Measurements from ENCODE around the gene TMEM51.

Gene TMEM51

GRCh38 chr1:15155191-15155590 is 1.6 kb downstream of the TMEM51 start:
- peak overlapping the region; percentile 75 for H3K4me3 ChIP-seq (ENCODE audit: low read depth, low read length)
- TF ChIP-seq CTCF (IDR thresholded peaks at IDR 0.05; ENCODE audit: low read depth, low read length) = no peak

- no peak for TF ChIP-seq CTCF (IDR thresholded peaks at IDR 0.05; ENCODE audit: low read depth, low read length)
- H3K4me3 ChIP-seq (ENCODE audit: low read depth, low read length) = peak overlapping the region; percentile 24; the same call in 1 of the 2 replicates
Observed at GRCh38 chr1:15155888-15156741, 2.6 kb downstream of the TMEM51 start.

GRCh38 chr1:15156807-15157380 is 3.3 kb downstream of the TMEM51 start:
- no peak for TF ChIP-seq CTCF (IDR thresholded peaks at IDR 0.05; ENCODE audit: low read depth, low read length)
- H3K4me3 ChIP-seq (ENCODE audit: low read depth, low read length) = no peak overlapping the region

- peak overlapping the region; percentile 36 for H3K4me3 ChIP-seq (ENCODE audit: low read depth, low read length)
- no peak for TF ChIP-seq CTCF (IDR thresholded peaks at IDR 0.05; ENCODE audit: low read depth, low read length)
Observed at GRCh38 chr1:15157524-15158399, 4.2 kb downstream of the TMEM51 start.

- H3K4me3 ChIP-seq (ENCODE audit: low read depth, low read length) = peak overlapping the region; percentile 36
Observed at GRCh38 chr1:15158506-15159165, 5.1 kb downstream of the TMEM51 start.

GRCh38 chr1:15159166-15159555 is 5.6 kb downstream of the TMEM51 start:
- no peak for TF ChIP-seq CTCF (IDR thresholded peaks at IDR 0.05; ENCODE audit: low read depth, low read length)
- peak overlapping the region; percentile 36 for H3K4me3 ChIP-seq (ENCODE audit: low read depth, low read length)

More at GRCh38 chr1:15158506-15159165, 5.1 kb downstream of the TMEM51 start:
- no peak for TF ChIP-seq CTCF (IDR thresholded peaks at IDR 0.05; ENCODE audit: low read depth, low read length)

All from WI38 (cell line).